RWPE1 (cell line): Measurements from ENCODE around the gene TESK1.
A peak's percentile ranks its signal among the peaks of the same experiment; 100 is the strongest.

Experiments
- CTCF ChIA-PET: fragments of 350-600 bp; sonication (Branson Sonifier 250); formaldehyde crosslinking; extraction: SDS; loops from one replicate; lab custom pipeline; 2021; lab: Yijun Ruan, JAX
- POLR2A ChIA-PET: fragments of 400-600 bp; formaldehyde crosslinking; extraction: SDS; loops from one replicate; lab custom pipeline; 2020; ENCODE audit warnings: antibody characterized with exemption; ENCODE audit not compliant: low non-redundant PET; lab: Yijun Ruan, JAX
- DNase-seq: peaks from one replicate; pipeline ENCODE4 v3.0.0; 2012; ENCODE audit warnings: low spot score
- H3K27ac ChIP-seq: fragments of 450-650 bp; 2 replicates; pipeline ENCODE4 v1.5.1; 2017
- CTCF ChIP-seq: fragments of 450-650 bp; conservative IDR thresholded peaks from 2 replicates; pipeline ENCODE4 v1.5.1; 2017; ENCODE audit warnings: low read depth, mild to moderate bottlenecking

Gene TESK1

GRCh38 chr9:35598866-35599590 lies 6.0 kb upstream of the TESK1 start:
- CTCF ChIA-PET, result interaction anchor here (1.0 kb wide), 1 partner anchor 10 kb away, joined by 3 read pairs; no protein-coding TSS in a partner anchor
- no peak overlapping the region for H3K27ac ChIP-seq
- no peak for DNase-seq

DNA sequence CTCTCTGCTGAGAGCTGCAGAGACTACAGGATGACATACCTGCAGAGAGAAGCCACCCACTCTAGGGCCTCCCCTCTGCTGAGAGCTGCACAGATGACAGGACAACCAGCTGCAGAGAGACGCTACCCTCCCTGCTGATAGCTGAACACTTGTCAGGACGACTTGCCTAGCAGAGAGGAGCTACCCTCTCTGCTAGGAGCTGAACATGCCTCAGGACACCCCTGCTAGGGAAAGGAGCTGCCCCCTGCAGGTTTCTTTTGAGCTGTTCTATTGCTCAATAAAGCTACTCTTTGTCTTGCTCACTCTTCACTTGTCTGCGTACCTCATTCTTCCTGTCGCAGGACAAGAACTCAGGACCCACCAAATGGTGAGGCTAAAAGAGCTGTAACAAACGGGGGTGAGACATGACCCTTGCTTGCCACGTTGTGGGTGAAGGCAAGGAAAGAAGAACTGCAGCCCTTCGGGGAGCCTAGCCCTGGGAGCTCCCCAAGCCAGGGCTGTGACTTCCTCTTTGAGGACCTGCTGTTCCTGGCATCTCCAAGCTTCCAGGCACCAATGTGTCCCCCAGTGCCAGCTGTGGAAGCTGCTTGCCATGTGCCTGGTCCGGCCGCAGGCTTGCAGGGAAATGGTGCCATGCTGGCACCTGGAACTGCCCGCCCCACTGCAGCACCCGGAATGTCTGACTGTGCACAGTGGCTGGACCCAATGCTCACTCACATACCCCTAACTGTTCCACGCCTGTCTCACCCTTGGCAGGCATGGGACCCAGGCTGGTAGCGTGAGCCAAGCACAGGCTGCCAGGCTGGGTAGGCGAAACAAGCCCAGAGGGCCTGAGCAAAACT lies 5.1 kb upstream of the TESK1 start:
- POLR2A ChIA-PET, result no interaction called here
- TF ChIP-seq CTCF, result no peak
- DNase-seq, result no peak

More at GRCh38 chr9:35598866-35599590, 6.0 kb upstream of the TESK1 start:
- no peak for TF ChIP-seq CTCF
- POLR2A ChIA-PET, result no interaction called here

GRCh38 chr9:35603506-35603985 lies 1.5 kb upstream of the TESK1 start:
- H3K27ac ChIP-seq, result peak overlapping the region; percentile 92

More for the DNA sequence above, 5.1 kb upstream of the TESK1 start:
- H3K27ac ChIP-seq, result no peak overlapping the region
- CTCF ChIA-PET, result interaction anchor here (0.6 kb wide), 2 partner anchors 184 to 305 kb away, joined by 3 read pairs; no protein-coding TSS in a partner anchor

GRCh38 chr9:35603986-35604577 lies 980 bp upstream of the TESK1 start:
- CTCF ChIA-PET, result interaction anchor here (0.6 to 1.1 kb wide), 21 partner anchors 11 to 1410 kb away, joined by 3 to 9 read pairs (median 3); partner anchors contain the start of genes CCDC107 and RMRP
- peak; percentile 100 for DNase-seq
- POLR2A ChIA-PET, result no interaction called here
- H3K27ac ChIP-seq, result peak overlapping the region; percentile 92
- peak; percentile 100 for TF ChIP-seq CTCF

More at GRCh38 chr9:35603506-35603985, 1.5 kb upstream of the TESK1 start:
- TF ChIP-seq CTCF, result no peak
- CTCF ChIA-PET, result interaction anchor here (0.6 to 1.1 kb wide), 20 partner anchors 11 to 1409 kb away, joined by 3 to 9 read pairs (median 3); partner anchors contain the start of genes CCDC107 and RMRP
- DNase-seq, result peak; percentile 50
- POLR2A ChIA-PET, result no interaction called here

- ChIA-PET CTCF (interaction anchor here (0.6 kb wide), 1 partner anchor 602 kb away, joined by 4 read pairs; no protein-coding TSS in a partner anchor), POLR2A (interaction anchor here (1.2 kb wide), 1 partner anchor 53 kb away, joined by 3 read pairs; the partner anchor contains the start of genes CCDC107 and RMRP)
- DNase-seq, result peak; percentile 42
- TF ChIP-seq CTCF, result no peak
- peak overlapping the region; percentile 92 for H3K27ac ChIP-seq
These were observed 482 bp downstream of the TESK1 start for GRCh38 chr9:35605351-35606137.
